T-helper 17 cell (primary cell): ENCODE measurements around the gene NHSL2. TPM values are rescaled to one million over a fixed set of nuclear protein-coding genes. Genes with fewer than 3 reads are reported as not detected.

ENCODE experiments used
- ATAC-seq: fragments of 150-1000 bp; cut with Tn5 transposase; 2 replicates; pipeline ENCODE4 v1.10.0; 2021; ENCODE audit warnings: mild to moderate bottlenecking, moderate library complexity
- DNase-seq, 3 donors: peaks; one replicate each; pipeline versions ENCODE4 v3.0.0 to v3.0.0-alpha.2; 2020 to 2021
- H3K9me3 ChIP-seq: one replicate; pipeline ENCODE4 v1.7.0; 2013; ENCODE audit warnings: low read length, mild to moderate bottlenecking; ENCODE audit not compliant: control insufficient read depth, poor library complexity, severe bottlenecking
- H3K27ac Mint-ChIP-seq: one replicate; pipeline ENCODE4 v1.8.0; 2022; ENCODE audit warnings: mild to moderate bottlenecking, moderate library complexity, mixed read lengths
- H3K27me3 Mint-ChIP-seq: one replicate; pipeline ENCODE4 v1.8.0; 2022; ENCODE audit warnings: mixed read lengths
- H3K36me3 Mint-ChIP-seq: one replicate; pipeline ENCODE4 v1.8.0; 2022; ENCODE audit warnings: low read depth, mixed read lengths
- H3K4me1 Mint-ChIP-seq: one replicate; pipeline ENCODE4 v1.8.0; 2022; ENCODE audit warnings: mild to moderate bottlenecking, mixed read lengths
- H3K4me3 Mint-ChIP-seq: one replicate; pipeline ENCODE4 v1.8.0; 2022; ENCODE audit warnings: mild to moderate bottlenecking, moderate library complexity, mixed read lengths
- total RNA-seq, 4 donors: library from RNA in 2 of 4; stranded (reverse) in 2 of 4; gene quantifications; one replicate each; pipeline ENCODE4 v1.2.3 and lab custom pipeline; 2022 to 2026

NHSL2 gene
- total RNA-seq, 2 donors from 2014 or later, result 10.0 to 20.3 TPM

- DNase-seq, result no peak
- Mint-ChIP-seq H3K27me3 (no peaks in the 10 kb centered on the region), H3K36me3 (no peaks in the 10 kb centered on the region), H3K4me1 (peaks cover 15% of the 10 kb centered on the region), H3K4me3 (peak overlapping the region; percentile 69), H3K27ac (peak overlapping the region; percentile 96)
- ATAC-seq, result no peak
- no peaks in the 10 kb centered on the region for H3K9me3 ChIP-seq
These were observed 184.7 kb downstream of the NHSL2 start for GRCh38 chrX:72095370-72095769.

DNA sequence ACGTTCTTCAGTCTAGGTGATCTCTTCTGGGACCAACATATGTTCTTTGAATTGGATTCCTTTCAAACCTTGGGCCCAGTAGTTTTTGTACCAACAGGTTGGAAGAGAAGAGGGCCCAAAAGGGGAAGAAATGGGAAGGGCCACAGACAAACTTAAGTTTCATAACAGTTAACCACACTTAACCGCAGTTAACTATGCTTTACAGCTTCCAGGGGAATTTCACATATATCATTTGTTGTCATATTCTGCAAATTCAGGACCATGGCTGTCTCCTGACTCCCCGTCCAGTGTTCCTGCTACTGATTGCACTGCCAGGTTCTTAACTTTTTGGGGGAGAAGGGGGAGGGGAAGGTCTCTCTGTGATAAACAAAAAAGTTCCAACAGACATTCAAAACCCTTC, 186.5 kb downstream of the NHSL2 start:
- Mint-ChIP-seq H3K36me3 (no peaks in the 10 kb centered on the region), H3K27ac (peak overlapping the region; percentile 72), H3K27me3 (no peaks in the 10 kb centered on the region), H3K4me1 (peaks cover 27% of the 10 kb centered on the region), H3K4me3 (no peak overlapping the region)
- no peak for ATAC-seq
- DNase-seq, result no peak
- H3K9me3 ChIP-seq, result no peaks in the 10 kb centered on the region

- Mint-ChIP-seq H3K4me1 (peaks cover 34% of the 10 kb centered on the region), H3K27me3 (no peaks in the 10 kb centered on the region), H3K36me3 (no peaks in the 10 kb centered on the region), H3K4me3 (peak overlapping the region; percentile 93), H3K27ac (peak overlapping the region; percentile 99)
- DNase-seq, result peak in 2 of 3 donors; percentile 19 to 25
- ATAC-seq, result peak; percentile 74
- H3K9me3 ChIP-seq, result no peaks in the 10 kb centered on the region
These were observed 189.6 kb downstream of the NHSL2 start for GRCh38 chrX:72100051-72100755.

DNA sequence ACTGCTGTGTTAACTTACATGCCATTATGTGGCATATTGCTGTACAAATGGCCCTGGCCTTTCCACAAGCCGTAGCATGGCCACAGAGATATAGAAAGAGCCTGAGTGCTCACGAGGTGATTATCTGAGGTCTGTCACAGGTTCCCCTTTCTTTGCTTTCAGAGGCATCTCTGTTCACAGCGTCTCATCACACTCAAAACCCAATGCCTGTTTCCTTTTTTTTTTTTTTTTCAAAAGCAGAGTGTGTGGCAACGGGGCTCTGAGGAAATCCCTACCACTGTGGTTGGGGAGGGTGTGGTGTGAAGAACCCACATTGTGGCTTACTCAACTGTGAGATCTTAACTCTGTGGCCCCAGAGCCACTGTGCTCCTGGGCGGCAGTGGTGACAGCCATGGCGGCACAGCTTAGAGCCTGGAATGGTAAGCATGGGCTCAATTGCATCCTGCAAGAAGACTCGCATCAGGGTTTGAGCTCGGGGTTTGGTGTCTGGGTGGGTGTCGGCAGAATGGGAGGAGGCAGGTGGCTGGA, 190.2 kb downstream of the NHSL2 start:
- H3K27me3 Mint-ChIP-seq, result no peaks in the 10 kb centered on the region
- no peaks in the 10 kb centered on the region for H3K9me3 ChIP-seq
- ATAC-seq, result peak; percentile 67
- DNase-seq, result peak; percentile 45 to 67 (median 51)
- peak overlapping the region; percentile 99 for H3K27ac Mint-ChIP-seq
- H3K4me1 Mint-ChIP-seq, result peaks cover 34% of the 10 kb centered on the region
- no peaks in the 10 kb centered on the region for H3K36me3 Mint-ChIP-seq
- peak overlapping the region; percentile 93 for H3K4me3 Mint-ChIP-seq

DNA sequence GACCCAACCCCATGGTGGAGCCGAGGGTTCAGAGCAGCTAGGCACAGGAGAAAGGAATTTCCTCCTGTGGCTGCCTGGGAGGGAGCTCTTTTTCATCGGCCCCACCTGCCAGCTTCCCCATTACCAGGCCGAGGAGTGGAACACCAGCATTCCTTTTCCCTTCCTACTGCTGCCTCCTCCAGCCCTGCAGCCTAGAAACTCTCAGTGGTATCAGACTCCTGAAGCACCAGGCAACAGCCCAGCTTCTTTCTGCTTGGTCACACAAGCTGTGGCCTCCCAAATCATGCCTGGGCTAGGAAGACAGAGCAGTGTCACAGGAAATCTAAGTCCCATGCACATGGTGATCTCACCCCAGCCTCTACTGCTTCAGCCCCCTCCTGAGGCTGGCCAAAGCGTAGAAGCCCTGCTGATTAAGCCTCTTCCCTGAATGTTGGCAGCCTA, 191.0 kb downstream of the NHSL2 start:
- no peak for ATAC-seq
- Mint-ChIP-seq H3K27me3 (no peaks in the 10 kb centered on the region), H3K4me3 (peak overlapping the region; percentile 93)

GRCh38 chrX:72102126-72102525, 191.5 kb downstream of the NHSL2 start:
- H3K4me1 Mint-ChIP-seq, result peaks cover 34% of the 10 kb centered on the region
- H3K27me3 Mint-ChIP-seq, result no peaks in the 10 kb centered on the region
- DNase-seq, result no peak
- H3K27ac Mint-ChIP-seq, result peak overlapping the region; percentile 99
- no peaks in the 10 kb centered on the region for H3K9me3 ChIP-seq
- ATAC-seq, result no peak
- no peaks in the 10 kb centered on the region for H3K36me3 Mint-ChIP-seq
- H3K4me3 Mint-ChIP-seq, result peak overlapping the region; percentile 93

More for the DNA sequence above, 191.0 kb downstream of the NHSL2 start:
- DNase-seq, result no peak
- peaks cover 34% of the 10 kb centered on the region for H3K4me1 Mint-ChIP-seq
- H3K27ac Mint-ChIP-seq, result peak overlapping the region; percentile 99
- no peaks in the 10 kb centered on the region for H3K9me3 ChIP-seq
- no peaks in the 10 kb centered on the region for H3K36me3 Mint-ChIP-seq

- Mint-ChIP-seq H3K36me3 (peaks cover 4% of the 10 kb centered on the region), H3K27me3 (no peaks in the 10 kb centered on the region), H3K4me3 (peak overlapping the region; percentile 66), H3K27ac (peak overlapping the region; percentile 99), H3K4me1 (peaks cover 40% of the 10 kb centered on the region)
- H3K9me3 ChIP-seq, result no peaks in the 10 kb centered on the region
- ATAC-seq (no peak), DNase-seq (no peak)
These were observed 192.1 kb downstream of the NHSL2 start for GRCh38 chrX:72102760-72103159.

- peak; percentile 20 to 60 (median 32) for DNase-seq
- Mint-ChIP-seq H3K27ac (peak overlapping the region; percentile 99), H3K27me3 (no peaks in the 10 kb centered on the region), H3K4me3 (peak overlapping the region; percentile 85), H3K4me1 (peaks cover 40% of the 10 kb centered on the region), H3K36me3 (peaks cover 6% of the 10 kb centered on the region)
- H3K9me3 ChIP-seq, result no peaks in the 10 kb centered on the region
- peak; percentile 79 for ATAC-seq
These were observed 194.8 kb downstream of the NHSL2 start for GRCh38 chrX:72105436-72105835.

DNA sequence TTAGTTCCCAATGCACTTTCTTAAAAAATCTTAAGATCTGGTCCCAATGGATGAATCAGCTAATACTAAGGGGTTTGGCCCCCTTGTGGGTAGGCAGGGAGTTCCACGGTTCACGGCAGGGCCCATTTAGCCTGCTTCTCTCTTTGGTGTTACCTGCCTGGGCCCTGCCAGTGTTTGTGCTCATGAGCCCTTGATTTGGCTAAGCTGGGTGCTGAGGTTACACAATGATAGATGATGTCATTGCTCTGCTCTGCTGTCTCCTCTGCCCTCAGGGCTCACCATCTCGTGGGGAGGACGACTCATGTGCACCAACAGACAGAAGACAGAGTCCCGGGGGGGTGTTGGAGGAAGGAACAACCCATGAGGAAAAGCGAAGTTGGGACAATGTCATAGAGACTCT, 196.7 kb downstream of the NHSL2 start:
- DNase-seq, result peak in 1 of 3 donors; percentile 33
- H3K27ac Mint-ChIP-seq, result peak overlapping the region; percentile 93
- peaks cover 6% of the 10 kb centered on the region for H3K36me3 Mint-ChIP-seq
- peak overlapping the region; percentile 32 for H3K4me3 Mint-ChIP-seq
- H3K4me1 Mint-ChIP-seq, result peaks cover 37% of the 10 kb centered on the region
- no peaks in the 10 kb centered on the region for H3K9me3 ChIP-seq
- H3K27me3 Mint-ChIP-seq, result no peaks in the 10 kb centered on the region
- peak; percentile 44 for ATAC-seq

GRCh38 chrX:72107841-72108595, 197.4 kb downstream of the NHSL2 start:
- no peaks in the 10 kb centered on the region for H3K9me3 ChIP-seq
- no peak for DNase-seq
- H3K4me3 Mint-ChIP-seq, result peak overlapping the region; percentile 22
- no peak for ATAC-seq
- H3K27ac Mint-ChIP-seq, result peak overlapping the region; percentile 93
- H3K36me3 Mint-ChIP-seq, result peaks cover 6% of the 10 kb centered on the region
- no peaks in the 10 kb centered on the region for H3K27me3 Mint-ChIP-seq
- peaks cover 34% of the 10 kb centered on the region for H3K4me1 Mint-ChIP-seq

- no peak overlapping the region for H3K4me3 Mint-ChIP-seq
These were observed 198.0 kb downstream of the NHSL2 start for GRCh38 chrX:72108666-72109065.

GRCh38 chrX:72110051-72110875, 199.6 kb downstream of the NHSL2 start:
- peak overlapping the region; percentile 39 for H3K27ac Mint-ChIP-seq
- no peaks in the 10 kb centered on the region for H3K27me3 Mint-ChIP-seq

More at GRCh38 chrX:72108666-72109065, 198.0 kb downstream of the NHSL2 start:
- H3K27ac Mint-ChIP-seq, result peak overlapping the region; percentile 39
- no peaks in the 10 kb centered on the region for H3K27me3 Mint-ChIP-seq
- DNase-seq (no peak), ATAC-seq (no peak)
- peaks cover 34% of the 10 kb centered on the region for H3K4me1 Mint-ChIP-seq
- H3K36me3 Mint-ChIP-seq, result peaks cover 6% of the 10 kb centered on the region
- H3K9me3 ChIP-seq, result no peaks in the 10 kb centered on the region

More at GRCh38 chrX:72110051-72110875, 199.6 kb downstream of the NHSL2 start:
- H3K4me1 Mint-ChIP-seq, result peaks cover 24% of the 10 kb centered on the region
- H3K4me3 Mint-ChIP-seq, result no peak overlapping the region
- no peak for DNase-seq
- H3K9me3 ChIP-seq, result no peaks in the 10 kb centered on the region
- H3K36me3 Mint-ChIP-seq, result peaks cover 6% of the 10 kb centered on the region
- ATAC-seq, result no peak
